Hippocampal formation (tissue), 2 donors: ENCODE results near the gene FHIP1B.

Experiments used
- DNase-seq, 2 donors: peaks; one replicate each; lab custom pipeline; 2025; lab: John Stamatoyannopoulos, UW

The FHIP1B gene

DNA sequence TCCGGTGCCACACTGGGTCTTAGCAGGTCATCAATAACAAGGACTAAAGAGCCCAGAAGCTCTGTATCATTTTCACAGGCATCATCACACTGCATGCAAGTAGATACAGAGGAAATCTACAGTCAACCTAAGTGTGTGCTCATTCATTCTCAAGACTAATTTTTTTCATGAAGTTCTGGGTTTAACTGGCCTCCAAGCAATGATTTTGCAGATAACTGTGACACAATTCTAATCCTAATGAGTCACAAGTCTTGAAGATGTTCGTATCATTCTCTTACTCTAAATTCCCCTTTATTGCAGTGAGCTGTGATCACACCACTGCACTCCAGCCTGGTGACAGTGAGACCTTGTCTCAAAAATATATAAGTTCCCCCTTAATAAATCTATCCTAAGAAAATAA lies 33.0 kb downstream of the FHIP1B start:
- DNase-seq: no peak

DNA sequence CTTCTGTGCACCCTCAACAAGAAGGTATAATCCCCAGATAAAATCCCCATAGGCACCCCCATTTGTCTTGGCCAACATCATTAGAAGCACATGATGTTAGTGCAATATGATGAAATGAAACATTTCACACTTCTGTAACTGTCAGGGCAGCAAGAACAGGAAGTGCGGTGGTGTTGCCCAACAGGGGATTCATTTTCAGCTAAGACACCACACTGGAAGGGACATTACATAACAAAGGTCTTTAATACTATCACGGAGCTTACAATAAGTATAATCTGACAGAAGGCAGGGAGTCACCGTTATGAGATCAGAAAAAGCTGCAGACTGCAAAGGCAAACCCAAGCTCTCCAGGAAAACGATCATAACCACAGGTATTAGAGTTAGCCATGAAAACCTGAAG lies 33.5 kb downstream of the FHIP1B start:
- no peak for DNase-seq

DNA sequence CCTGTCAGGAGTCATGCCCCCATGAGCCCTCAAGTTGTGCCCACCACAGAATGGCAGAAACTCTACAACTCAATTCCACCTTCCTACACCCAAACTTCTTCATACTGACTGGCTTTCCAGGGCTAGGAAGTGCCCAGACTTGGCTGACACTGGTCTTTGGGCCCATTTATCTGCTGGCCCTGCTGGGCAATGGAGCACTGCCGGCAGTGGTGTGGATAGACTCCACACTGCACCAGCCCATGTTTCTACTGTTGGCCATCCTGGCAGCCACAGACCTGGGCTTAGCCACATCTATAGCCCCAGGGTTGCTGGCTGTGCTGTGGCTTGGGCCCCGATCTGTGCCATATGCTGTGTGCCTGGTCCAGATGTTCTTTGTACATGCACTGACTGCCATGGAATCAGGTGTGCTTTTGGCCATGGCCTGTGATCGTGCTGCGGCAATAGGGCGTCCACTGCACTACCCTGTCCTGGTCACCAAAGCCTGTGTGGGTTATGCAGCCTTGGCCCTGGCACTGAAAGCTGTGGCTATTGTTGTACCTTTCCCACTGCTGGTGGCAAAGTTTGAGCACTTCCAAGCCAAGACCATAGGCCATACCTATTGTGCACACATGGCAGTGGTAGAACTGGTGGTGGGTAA lies 35.1 kb downstream of the FHIP1B start, which contains the start of gene OR52W1:
Gene OR52W1, plus strand, starts transcription at position 51 of the 637 bp plus-strand sequence. Its CDS starts 0 bp downstream, at position 51.
- DNase-seq: no peak

DNA sequence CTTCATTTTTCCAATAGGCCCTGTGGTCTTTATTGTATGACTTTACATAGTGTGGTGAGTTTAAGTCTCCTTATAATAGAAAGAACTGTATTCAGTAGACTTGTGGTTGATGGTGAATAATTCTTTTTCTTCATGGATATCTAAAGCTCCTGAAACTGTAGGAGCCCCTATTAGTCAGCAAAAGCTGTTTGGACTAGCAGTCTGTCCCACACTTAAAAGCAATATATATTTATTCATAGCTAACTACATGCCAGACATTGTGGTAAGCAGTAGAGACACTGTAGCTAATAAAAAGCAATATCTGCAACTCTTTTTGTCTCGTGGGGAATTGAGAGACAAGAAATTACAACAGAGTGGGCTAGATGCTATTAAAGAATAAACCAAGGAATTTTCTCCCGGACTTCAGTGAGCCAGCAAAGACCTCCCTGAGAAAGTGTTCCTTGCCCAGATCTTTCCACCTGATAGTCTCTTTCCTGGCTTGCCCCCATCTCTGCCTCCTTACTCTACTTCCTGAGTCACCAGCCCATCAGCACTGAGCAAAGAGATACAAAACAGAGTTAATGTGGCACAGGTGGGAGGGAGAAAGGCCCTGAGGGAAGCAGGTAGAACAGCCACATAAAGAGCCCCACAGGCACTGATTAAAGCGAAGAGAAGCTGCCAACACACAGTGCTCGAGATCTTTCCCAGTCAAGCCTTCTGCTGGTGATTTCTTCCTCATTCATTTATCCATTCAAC lies 36.8 kb downstream of the FHIP1B start:
- DNase-seq: no peak

DNA sequence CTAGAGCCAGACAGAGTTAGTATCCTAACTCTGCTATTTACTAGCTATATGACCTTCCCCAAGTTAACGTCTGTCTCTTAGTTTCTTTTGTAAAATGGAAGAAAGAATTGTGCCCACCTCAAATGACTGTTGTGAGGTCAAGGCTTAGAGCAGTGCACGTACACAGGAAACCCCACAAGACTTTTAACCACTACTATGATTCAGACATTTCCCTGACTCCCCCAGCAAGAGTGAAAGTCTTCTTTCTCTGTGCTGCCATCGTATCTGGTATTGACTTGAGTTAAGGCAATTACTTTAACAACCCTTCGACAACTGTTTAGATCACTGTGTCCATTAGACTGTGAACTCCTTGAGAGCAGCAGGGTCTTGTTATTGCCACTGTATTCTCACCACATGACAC lies 38.0 kb downstream of the FHIP1B start:
- DNase-seq: no peak

DNA sequence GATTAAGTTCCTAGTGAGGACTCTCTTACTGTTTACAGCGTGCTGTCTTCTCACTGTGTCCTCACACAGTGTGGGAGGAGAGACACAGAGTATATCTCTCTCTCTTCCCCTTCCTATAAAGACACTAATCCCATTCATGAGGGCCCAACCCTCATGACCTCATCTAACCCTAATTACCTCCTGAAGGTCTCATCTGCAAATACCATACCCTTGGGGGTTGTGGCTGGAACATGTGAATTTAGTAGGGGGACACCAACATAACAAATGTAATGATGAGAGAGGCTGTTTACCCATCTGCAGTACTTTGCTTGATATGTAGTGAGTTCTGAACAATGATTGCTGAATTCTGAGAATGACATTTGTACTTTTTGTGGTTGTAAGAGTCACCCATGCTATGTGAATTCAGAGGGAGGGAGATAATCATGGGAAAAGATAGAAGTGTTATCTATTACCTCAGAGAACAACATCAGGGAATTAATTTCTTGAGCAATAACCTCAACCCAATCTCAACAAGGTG lies 40.3 kb downstream of the FHIP1B start:
- DNase-seq: no peak

DNA sequence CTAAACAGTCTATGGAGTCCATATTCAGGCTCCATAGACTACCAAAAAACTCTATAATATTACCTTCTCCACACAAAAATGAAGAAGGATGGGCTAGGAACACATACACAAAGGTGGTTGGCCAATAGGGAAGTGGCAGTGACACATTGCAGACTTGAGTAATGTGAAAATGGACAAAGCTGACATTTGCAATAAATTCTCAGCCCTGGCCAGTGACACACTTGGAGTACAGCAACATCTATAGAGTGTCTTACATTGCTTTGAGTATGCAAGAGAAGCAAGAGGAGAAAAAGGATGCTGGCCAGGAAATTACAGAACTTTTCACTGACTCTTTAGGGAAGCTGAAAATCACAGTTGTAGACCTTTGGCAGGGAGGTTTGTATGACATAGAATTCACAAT lies 42.7 kb downstream of the FHIP1B start:
- no peak for DNase-seq

DNA sequence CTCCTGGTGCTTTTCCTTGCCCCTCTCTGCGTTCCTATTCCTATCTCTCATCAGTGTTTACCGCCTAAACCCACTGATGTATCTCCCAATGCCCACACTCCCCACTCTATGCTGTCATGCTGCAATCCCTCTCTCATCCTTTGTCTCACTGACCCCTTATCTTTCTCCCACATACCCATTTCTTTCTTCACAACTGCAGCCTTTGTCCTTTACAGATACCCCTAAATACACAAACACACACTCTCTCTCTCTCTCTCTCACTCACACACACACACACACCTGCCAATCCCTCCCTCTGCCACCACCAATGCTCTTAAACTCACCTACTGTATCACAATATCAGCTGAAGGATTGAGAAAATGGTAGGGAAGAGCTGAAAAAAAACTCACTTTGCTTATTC lies 59.0 kb downstream of the FHIP1B start:
- DNase-seq: no peak

DNA sequence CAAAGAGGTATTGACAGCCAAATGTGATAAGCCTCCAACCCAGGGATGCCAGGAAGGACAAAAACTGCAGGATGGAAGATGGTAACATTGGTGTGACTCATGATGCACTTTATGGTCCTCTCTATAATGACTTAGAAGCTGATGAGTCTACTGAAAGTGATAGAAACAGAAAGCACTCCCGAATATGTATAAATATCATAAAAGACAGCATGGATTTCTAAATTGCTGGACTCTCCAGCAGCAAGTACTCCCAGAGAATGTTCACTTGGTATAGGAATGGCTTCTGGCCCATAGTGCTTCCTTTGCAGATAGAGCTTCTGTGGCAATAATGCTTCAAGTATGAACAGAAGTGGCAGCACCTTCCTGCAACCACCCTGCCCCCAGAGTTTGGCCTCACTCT lies 64.2 kb downstream of the FHIP1B start, which contains the start of gene OR52B2:
Gene OR52B2, minus strand, starts transcription at position 101 of the 400 bp plus-strand sequence. Its CDS starts 0 bp downstream, at position 101.
- DNase-seq: no peak
